ENCODE measurements around the gene RFX3. TPM values are rescaled to one million over a fixed set of nuclear protein-coding genes. Genes with fewer than 3 reads are reported as not detected.

RFX3 gene
- total and polyA plus RNA-seq, 2 donors (not counting 3 experiments of a cell fraction or from before 2014, with no cell fraction given) = 4.8 to 10.5 TPM

DNA sequence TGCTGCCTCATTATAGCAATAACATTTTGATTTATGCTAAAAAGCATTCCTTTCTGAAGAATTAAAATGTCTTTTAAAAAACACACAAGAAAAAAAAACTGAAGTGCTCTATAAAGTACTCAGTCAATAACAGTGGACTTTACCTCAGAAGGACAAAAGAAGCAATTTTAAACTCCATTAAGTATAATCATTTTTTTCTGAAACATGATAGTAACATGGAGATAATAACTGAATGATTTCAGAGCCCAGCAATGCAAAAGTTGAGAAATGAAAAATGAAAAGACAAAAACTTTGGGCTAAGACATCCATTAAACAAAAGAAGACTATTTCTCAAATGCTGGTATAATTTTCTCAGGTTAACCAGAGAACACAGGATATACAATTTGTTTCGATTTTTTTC is 78.7 kb downstream of the RFX3 start:
- H3K4me3 ChIP-seq (replicated peaks in 1 of 3; ENCODE audit: insufficient read depth in 1 of 3, low read depth in 1 of 3, low read length in 3 of 3) = no peak overlapping the region
- no peaks in the 10 kb centered on the region for H3K79me2 ChIP-seq (ENCODE audit: control insufficient read depth, insufficient read depth, low read length)
- H3K4me1 ChIP-seq (ENCODE audit: control insufficient read depth, extremely low read depth, insufficient read depth, low read length) = no peaks in the 10 kb centered on the region
- dilution Hi-C loops (cut with MboI; ENCODE audit: extremely low pct_ligation_motif_present, low sequenced_read_pairs) = no loop called here
- ChIA-PET CTCF (no interaction called here), POLR2A (no interaction called here)
- no peak overlapping the region for H3K4me2 ChIP-seq (ENCODE audit: insufficient read depth, low read length)
- FAIRE-seq (no peak), DNase-seq (ENCODE audit: low read depth, low spot score) (no peak)
- TF ChIP-seq, protein P1, sequence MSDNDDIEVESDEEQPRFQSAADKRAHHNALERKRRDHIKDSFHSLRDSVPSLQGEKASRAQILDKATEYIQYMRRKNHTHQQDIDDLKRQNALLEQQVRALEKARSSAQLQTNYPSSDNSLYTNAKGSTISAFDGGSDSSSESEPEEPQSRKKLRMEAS (IDR thresholded peaks at IDR 0.05; ENCODE audit: insufficient read depth, insufficient read length) = no peak
- TF ChIP-seq GATA2 (IDR thresholded peaks at IDR 0.05; ENCODE audit: insufficient read depth, insufficient read length, low read depth, low read length) (no peak), POLR2A (IDR thresholded peaks at IDR 0.05; ENCODE audit: low read depth, low read length) (no peak), EZH2 (IDR thresholded peaks at IDR 0.05; ENCODE audit: borderline replicate concordance, low read depth, low read length, severe bottlenecking) (no peak), FOS (IDR thresholded peaks at IDR 0.05; ENCODE audit: borderline replicate concordance, insufficient read depth, low read length) (no peak), JUN (IDR thresholded peaks at IDR 0.05; ENCODE audit: borderline replicate concordance, insufficient read depth, insufficient read length, low read depth) (no peak), POLR2AphosphoS5 (IDR thresholded peaks at IDR 0.05; ENCODE audit: insufficient read depth, low read depth, low read length) (no peak), MYC (IDR thresholded peaks at IDR 0.05; ENCODE audit: low read depth, low read length) (no peak)
- TF ChIP-seq, protein P2, sequence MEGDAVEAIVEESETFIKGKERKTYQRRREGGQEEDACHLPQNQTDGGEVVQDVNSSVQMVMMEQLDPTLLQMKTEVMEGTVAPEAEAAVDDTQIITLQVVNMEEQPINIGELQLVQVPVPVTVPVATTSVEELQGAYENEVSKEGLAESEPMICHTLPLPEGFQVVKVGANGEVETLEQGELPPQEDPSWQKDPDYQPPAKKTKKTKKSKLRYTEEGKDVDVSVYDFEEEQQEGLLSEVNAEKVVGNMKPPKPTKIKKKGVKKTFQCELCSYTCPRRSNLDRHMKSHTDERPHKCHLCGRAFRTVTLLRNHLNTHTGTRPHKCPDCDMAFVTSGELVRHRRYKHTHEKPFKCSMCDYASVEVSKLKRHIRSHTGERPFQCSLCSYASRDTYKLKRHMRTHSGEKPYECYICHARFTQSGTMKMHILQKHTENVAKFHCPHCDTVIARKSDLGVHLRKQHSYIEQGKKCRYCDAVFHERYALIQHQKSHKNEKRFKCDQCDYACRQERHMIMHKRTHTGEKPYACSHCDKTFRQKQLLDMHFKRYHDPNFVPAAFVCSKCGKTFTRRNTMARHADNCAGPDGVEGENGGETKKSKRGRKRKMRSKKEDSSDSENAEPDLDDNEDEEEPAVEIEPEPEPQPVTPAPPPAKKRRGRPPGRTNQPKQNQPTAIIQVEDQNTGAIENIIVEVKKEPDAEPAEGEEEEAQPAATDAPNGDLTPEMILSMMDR (IDR thresholded peaks at IDR 0.05; ENCODE audit: extremely low read depth in 1 of 2, insufficient read depth in 1 of 2, low read depth in 1 of 2, low read length in 2 of 2) = no peak
- no peak overlapping the region for H3K9ac ChIP-seq (replicated peaks; ENCODE audit: extremely low read depth, insufficient read depth, low read length)
- no peak overlapping the region for H2AFZ ChIP-seq (ENCODE audit: low read depth, low read length)
- H3K27ac ChIP-seq (ENCODE audit: insufficient read depth, low read depth, low read length) = no peak overlapping the region
- H3K9me3 ChIP-seq (replicated peaks; ENCODE audit: control insufficient read depth, insufficient read depth, low read length) = no peaks in the 10 kb centered on the region
- no peaks in the 10 kb centered on the region for H3K27me3 ChIP-seq (ENCODE audit: control insufficient read depth in 2 of 2, insufficient read depth in 2 of 2, low read length in 2 of 2)
- H3K9me1 ChIP-seq (replicated peaks; ENCODE audit: control insufficient read depth, extremely low read depth, insufficient read depth, low read length) = no peaks in the 10 kb centered on the region
- intact Hi-C loops (cut with micrococcal nuclease) = no loop called here
- BruUV-seq (replicated peaks) = no TSS peak
- H4K20me1 ChIP-seq (replicated peaks; ENCODE audit: control insufficient read depth, extremely low read depth, insufficient read depth, low read length) = no peaks in the 10 kb centered on the region
- no peaks in the 10 kb centered on the region for H3K36me3 ChIP-seq (ENCODE audit: control insufficient read depth in 2 of 2, extremely low read depth in 1 of 2, insufficient read depth in 2 of 2, low read length in 2 of 2)
